ENCODE measurements around the gene AGAP1. TPM values are rescaled to one million over a fixed set of nuclear protein-coding genes. Genes with fewer than 3 reads are reported as not detected.

AGAP1 gene
- total RNA-seq, 1 experiment from 2014 or later = 25.8 TPM

DNA sequence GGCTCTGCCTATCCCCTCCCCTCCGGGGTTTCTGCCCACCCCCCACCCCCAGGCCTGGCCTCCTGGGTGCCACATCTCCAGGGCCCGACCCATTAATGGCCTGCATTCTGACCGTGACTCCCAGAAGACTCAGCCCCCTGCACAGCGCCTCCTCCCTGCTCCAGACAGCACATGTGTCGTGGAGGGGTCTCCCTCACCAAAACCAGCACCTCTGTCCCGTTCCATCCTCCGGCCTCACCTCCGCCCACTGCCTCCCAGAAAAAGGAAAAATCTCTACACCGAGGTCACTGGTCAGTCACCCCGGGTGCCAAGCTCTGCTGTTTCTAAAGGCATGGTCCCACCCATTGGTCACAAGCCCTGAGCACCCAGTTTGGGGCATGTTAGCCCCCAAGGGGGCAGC, 609.1 kb downstream of the AGAP1 start:
- Mint-ChIP-seq H3K4me1 (peaks cover 8 to 13% of the 10 kb centered on the region in 2 experiments), H3K27me3 (ENCODE audit: low read depth) (no peaks in the 10 kb centered on the region; the same call in 1 of the 2 replicates), H3K9me3 (no peaks in the 10 kb centered on the region), H3K36me3 (ENCODE audit: insufficient read depth in 1 of 3, low read depth in 3 of 3) (no peaks in the 10 kb centered on the region; a peak in 1 of 7 replicates), H3K4me3 (no peak overlapping the region), H3K27ac (peak overlapping the region in 1 of 3 experiments; percentile 89; a peak in 2 of 7 replicates)
- Histone ChIP-seq H3K9ac (ENCODE audit: extremely low read depth, insufficient read length, low read length) (no peak overlapping the region), H2AK5ac (ENCODE audit: insufficient read length, low read length) (no peak overlapping the region), H4K20me1 (ENCODE audit: control insufficient read depth, insufficient read depth, insufficient read length) (no peaks in the 10 kb centered on the region), H2BK120ac (ENCODE audit: low read depth, low read length, poor library complexity, severe bottlenecking) (no peak overlapping the region), H3K4me2 (ENCODE audit: insufficient read depth, insufficient read length, low read length) (no peak overlapping the region), H3K4ac (ENCODE audit: low read depth, low read length) (no peak overlapping the region), H3T11ph (ENCODE audit: low read length) (no peak overlapping the region), H3K14ac (ENCODE audit: insufficient read depth, low read length) (no peak overlapping the region), H4K5ac (ENCODE audit: insufficient read length, low read depth, low read length) (no peak overlapping the region), H2BK15ac (ENCODE audit: low read depth, low read length) (no peak overlapping the region), H3K18ac (ENCODE audit: insufficient read length, low read depth, low read length) (no peak overlapping the region), H4K8ac (replicated peaks; ENCODE audit: insufficient read length, low read depth, low read length) (no peak overlapping the region), H4K91ac (ENCODE audit: insufficient read length, low read depth, low read length) (no peak overlapping the region), H3K79me1 (ENCODE audit: insufficient read depth, low read depth, low read length, poor library complexity, severe bottlenecking) (no peaks in the 10 kb centered on the region), H2AFZ (ENCODE audit: low read length) (no peak overlapping the region), H3K27ac (ENCODE audit: insufficient read length, low read depth, low read length) (no peak overlapping the region), H2BK5ac (ENCODE audit: insufficient read length, low read length) (no peak overlapping the region), H3K23me2 (ENCODE audit: insufficient read length, low read depth, low read length, poor library complexity, severe bottlenecking) (no peaks in the 10 kb centered on the region), H2BK12ac (ENCODE audit: insufficient read length, low read depth, low read length) (no peak overlapping the region), H3K27me3 (ENCODE audit: insufficient read depth, low read length) (no peaks in the 10 kb centered on the region), H2BK20ac (ENCODE audit: low read depth, low read length, poor library complexity, severe bottlenecking) (no peak overlapping the region), H3K79me2 (ENCODE audit: insufficient read depth, low read length) (no peaks in the 10 kb centered on the region), H3K56ac (ENCODE audit: insufficient read length, low read depth, low read length) (no peak overlapping the region), H3K23ac (ENCODE audit: insufficient read length, low read depth, low read length) (no peak overlapping the region), H3K9me3 (ENCODE audit: control insufficient read depth, low read depth, low read length) (no peaks in the 10 kb centered on the region), H3K4me1 (ENCODE audit: insufficient read depth, low read length) (peaks cover 6% of the 10 kb centered on the region; the same call in 1 of the 2 replicates)
- TF ChIP-seq, protein P1, sequence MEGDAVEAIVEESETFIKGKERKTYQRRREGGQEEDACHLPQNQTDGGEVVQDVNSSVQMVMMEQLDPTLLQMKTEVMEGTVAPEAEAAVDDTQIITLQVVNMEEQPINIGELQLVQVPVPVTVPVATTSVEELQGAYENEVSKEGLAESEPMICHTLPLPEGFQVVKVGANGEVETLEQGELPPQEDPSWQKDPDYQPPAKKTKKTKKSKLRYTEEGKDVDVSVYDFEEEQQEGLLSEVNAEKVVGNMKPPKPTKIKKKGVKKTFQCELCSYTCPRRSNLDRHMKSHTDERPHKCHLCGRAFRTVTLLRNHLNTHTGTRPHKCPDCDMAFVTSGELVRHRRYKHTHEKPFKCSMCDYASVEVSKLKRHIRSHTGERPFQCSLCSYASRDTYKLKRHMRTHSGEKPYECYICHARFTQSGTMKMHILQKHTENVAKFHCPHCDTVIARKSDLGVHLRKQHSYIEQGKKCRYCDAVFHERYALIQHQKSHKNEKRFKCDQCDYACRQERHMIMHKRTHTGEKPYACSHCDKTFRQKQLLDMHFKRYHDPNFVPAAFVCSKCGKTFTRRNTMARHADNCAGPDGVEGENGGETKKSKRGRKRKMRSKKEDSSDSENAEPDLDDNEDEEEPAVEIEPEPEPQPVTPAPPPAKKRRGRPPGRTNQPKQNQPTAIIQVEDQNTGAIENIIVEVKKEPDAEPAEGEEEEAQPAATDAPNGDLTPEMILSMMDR (conservative IDR thresholded peaks at IDR 0.05) = no peak
- no CpG with 5 or more reads among the region's 10 CpGs for WGBS (ENCODE audit: extremely low coverage, insufficient read length, low lambda C conversion rate)
- no peak for DNase-seq

All from H9 (cell line).